ENCODE data around the gene SERPINC1.
"Not testable (repeated sequence)": the region's sequence is repeated elsewhere in the genome, so short reads cannot be mapped to it uniquely, and the experiment has no call there.

Gene SERPINC1

DNA sequence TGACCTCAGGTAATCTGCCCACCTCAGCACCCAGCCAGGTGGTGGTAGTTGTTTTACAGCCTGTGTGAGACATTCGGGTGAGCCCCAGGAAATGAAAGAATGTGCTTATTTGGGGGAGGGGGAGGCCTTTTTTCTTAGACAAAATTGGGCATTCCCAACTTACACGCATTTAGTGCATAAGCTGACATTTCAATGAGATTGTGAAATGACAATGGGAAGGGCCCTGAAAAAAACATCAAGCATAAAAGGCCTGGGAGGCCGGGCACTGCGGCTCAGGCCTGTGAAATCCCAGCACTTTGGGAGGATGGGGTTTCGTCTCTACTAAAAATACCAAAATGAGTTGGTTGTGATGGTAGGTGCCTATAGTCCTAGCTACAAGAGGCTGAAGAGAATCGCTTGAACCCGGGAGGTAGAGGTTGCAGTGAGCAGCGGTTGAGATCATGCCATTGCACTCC lies 54.3 kb downstream of the SERPINC1 start:
- DNase-seq = no peak

DNA sequence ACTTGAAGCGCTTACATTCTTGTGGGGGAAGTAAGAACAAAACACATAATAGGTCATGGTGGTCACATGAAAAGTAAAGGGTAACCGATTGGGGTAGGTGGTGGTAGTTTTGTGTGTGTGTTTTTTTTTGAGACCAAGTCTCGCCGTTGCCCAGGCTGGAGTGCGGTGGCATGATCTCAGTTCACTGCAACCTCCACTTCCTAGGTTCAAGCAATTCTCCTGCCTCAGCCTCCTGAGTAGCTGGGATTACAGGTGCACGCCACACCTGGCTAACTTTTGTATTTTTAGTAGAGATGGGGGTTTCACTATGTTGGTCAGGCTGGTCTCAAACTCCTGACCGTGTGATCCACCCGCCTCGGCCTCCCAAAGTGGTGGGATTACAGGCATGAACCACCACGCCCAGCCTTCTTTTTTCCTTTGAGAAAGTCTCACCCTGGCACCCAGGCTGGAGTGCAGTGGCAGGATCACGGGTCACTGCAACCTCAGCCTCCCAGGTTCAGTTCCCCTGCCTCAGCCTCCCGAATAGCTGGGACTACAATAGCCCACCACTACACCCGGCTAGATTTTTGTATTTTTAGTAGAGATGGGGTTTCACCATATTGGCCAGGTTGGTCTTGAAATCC lies 54.9 kb downstream of the SERPINC1 start:
- not testable (repeated sequence) for DNase-seq

DNA sequence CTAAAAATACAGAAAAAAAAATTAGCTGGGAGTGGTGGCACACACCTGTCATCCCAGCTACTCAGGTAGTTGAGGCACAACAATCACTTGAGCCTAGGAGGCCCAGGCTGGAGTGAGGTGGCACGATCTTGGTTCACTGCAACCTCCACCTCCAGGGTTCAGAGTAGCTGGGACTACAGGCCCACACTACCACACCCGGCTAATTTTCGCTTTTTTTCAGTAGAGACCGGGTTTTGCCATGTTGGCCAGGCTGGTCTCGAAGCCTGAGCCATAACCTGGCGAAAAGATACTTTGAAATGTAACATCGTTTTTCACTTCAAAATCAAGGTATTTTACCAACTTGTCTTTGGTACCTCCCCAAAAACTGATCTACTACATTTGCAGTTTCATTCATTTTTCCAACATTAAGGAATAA lies 55.4 kb downstream of the SERPINC1 start:
- no peak for DNase-seq

DNA sequence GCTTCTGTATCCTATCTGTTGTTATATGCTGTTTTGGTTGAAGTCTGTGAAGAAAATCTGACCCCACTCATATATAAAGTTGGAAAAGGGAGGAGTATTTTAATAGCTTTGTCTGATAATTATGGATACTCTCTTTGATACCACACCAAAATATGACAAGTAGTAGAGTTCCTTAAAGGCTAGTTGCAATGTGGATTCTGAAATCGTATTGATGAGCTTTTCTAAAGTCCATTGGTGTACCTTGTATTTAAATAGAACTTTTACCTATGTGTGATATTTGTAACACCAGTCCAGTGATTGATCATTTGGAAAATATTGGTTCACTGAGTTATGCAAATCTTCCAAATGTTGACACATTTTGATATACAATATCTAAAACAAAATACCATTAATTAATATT lies 57.1 kb downstream of the SERPINC1 start:
- no peak for DNase-seq

DNA sequence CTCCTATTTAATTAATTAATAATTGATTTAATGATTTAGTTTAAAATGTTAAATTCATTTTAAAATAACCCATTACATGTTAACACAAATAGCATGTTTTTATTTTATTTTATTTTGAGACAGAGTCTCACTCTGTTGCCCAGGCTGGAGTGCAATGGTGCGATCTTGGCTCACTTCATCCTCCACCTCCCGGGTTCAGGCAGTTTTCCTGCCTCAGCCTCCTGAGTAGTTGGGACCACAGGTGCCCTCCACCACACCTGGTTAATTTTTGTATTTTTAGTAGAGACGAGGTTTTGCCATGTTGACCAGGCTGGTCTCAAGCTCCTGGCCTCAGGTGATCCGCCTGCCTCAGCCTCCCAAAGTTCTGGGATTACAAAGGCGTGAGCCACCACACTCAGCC lies 57.6 kb downstream of the SERPINC1 start:
- not testable (repeated sequence) for DNase-seq

DNA sequence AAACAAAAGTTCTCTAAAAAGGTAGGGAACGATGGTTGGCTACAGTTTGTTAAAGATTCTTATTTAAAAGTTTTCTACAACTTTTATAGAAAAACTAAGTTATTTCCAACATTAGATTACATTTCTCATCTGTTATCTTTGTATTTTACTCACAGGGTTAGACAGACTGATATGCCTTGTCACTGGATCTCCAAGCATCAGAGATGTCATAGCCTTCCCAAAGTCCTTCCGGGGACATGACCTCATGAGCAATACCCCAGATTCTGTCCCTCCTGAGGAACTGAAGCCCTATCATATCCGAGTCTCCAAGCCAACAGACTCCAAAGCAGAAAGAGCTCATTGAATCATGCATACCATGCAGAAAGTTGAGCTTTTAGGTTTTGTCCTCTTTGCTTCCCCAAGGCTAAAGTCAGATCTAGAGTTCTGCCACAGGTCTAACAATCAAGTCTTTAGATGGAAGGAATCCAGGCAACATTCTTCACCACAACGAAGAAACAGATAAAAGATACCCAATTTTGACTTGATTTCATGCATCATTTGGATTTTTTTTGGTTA lies 59.7 kb downstream of the SERPINC1 start:
- DNase-seq = no peak

DNA sequence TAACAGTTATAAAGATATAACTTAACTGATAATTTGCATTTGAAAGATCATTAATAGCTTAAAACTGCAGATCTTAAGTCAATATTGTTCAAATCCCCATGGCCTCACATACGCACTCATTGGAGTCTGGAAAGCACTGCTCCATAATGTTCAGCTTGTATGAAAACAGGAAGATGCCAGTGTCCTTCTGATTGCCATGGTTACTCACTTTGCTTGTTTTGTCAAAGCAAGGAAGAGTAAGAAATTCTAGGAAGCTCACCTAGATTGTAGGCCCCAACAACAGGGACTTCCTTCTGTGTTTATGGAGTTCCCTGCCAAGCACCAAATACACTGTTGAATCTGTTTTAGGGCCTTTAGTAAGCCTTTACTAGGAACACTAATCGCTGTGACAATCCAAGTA lies 60.2 kb downstream of the SERPINC1 start:
- DNase-seq = no peak

DNA sequence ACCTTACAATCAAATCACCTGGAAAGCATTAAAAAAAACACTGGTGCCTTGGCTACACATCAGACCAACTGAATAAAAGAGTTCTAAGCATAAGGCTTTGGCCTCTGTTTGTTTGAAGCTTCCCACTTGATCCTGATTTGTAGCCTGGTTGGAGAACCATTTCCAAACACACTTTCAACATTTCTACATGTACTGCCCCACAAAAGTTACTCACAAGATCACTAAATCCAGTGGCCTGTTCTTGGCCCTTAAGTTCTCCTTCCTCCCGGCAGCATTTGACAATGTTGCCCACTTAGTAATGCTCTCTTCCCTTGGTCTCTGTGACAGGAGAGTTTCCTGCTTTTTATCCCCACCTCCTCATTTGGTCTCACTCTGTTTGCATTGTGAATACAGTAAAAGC lies 61.1 kb downstream of the SERPINC1 start:
- DNase-seq = no peak
